Activated CD4-positive, alpha-beta T cell treated with anti-CD3 and anti-CD28 coated beads, Interleukin-2, Interleukin-6, amounts not matched to agents 100 ng/mL and 50 ng/mL, durations not matched to agents 16 hours and 8 hours (primary cell): ENCODE results near the gene LANCL3.
A peak's percentile ranks its signal among the peaks of the same experiment; 100 is the strongest.
"Not testable (repeated sequence)": the region's sequence is repeated elsewhere in the genome, so short reads cannot be mapped to it uniquely, and the experiment has no call there.

ENCODE experiments used
- DNase-seq: peaks from one replicate; pipeline ENCODE4 v3.0.0-alpha.2; 2020

The LANCL3 gene

GRCh38 chrX:37638047-37638446 is 66.6 kb downstream of the LANCL3 start:
- no peak for DNase-seq

DNA sequence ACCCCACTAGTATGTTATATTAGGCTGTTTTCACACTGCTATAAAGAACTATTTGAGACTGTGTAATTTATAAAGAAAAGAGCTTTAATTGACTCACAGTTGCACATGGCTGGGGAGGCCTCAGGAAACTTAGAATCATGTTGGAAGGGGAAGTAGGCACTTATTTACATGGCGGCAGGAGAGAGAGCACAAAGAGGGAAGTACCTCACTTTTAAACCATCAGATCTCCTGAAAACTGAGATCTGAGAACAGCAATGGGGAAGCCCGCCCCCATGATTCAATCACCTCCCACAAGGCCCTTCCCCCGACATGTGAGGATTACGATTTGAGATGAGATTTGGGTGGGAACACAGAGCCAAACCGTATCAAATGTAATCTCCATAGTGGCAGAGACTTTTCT is 68.7 kb downstream of the LANCL3 start:
- DNase-seq: no peak

DNA sequence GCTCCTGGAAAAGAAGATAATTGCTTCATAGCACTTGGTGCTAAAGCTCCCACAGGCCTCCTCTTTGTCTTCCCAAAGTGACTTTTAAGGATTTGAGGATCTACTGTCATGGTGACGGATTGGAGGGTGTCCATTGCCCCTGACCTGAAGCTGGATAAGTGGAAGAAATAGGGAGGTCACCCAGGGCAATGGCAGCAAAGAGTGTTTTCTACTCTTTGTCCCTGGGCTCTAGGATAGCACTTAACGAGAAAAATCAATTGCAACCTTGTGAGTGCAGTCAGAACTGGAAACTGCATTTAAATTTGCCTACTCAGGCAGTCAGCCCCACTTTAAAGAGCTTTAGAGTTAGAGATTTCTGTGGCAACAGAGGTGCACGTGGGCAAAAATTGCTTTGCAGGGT is 70.4 kb downstream of the LANCL3 start:
- no peak for DNase-seq

DNA sequence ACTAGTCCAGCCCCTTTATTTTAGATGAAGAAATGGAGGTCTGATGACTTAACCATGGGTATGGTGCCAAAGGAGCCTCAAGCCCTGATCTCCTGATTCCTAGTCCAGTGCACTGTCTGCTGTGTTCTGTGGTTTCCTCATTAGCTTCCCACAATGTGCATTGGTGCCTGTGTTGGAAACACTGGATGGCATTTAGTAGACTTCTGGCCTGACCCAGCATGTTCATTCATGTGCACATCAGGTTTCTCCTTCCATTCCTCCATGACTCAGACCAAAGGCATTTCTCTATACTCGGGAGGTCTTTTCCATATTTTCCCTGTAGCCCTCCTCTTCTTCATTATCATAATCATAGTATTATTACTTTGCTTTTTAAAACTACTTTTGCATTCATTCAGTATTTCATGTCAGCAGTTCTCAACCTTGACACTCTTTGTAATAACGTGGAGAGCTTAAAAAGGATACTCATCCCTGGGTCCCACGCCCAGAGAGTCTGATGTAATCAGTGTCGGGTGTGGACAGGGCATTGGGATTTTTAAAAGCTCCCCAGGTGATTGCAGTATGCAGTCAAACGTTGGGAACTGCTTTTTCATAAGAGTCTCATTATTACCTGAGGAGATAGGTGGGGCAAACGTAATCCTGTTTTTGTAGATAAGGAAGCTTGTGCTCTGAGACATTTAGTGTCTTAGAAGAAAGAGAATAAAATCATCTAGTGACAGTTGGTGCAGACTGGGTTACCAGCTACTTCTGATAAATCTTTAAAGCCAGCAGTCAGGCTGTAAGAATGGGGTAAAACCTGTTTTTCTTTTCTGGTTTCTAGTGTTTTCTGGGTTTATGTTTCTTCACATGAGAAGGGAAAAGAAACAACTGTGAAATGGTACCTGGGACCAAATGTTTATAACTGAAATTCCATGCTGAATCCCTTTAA is 73.2 kb downstream of the LANCL3 start:
- no peak for DNase-seq

- DNase-seq: no peak
These were observed 74.8 kb downstream of the LANCL3 start for GRCh38 chrX:37646254-37646653.

GRCh38 chrX:37650879-37651278 is 79.4 kb downstream of the LANCL3 start:
- DNase-seq: not testable (repeated sequence)

DNA sequence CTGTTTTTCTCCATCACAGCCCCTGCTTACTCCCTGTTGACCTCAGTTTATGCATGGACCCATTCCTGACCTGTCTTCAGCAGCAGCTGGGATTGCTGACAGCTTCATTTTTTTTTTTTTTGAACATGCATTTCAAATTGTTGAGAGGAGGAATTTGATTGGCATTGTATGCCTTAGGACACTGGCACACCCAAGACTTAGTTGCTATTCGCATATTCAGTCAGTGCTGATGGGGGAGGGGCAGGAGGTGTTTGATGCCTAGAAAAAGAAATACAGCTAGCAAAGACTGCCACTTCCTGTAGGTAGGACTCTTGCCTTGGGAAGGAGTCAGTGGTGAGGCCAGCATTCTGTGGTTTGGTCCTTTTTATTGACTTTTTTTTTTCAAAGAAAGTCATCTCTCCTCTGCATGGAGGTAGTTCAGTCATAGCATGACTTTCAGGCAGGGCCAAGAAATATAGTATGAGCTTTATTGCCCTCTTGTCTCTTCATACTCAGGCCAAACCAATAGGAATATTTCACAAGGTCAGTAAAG is 80.5 kb downstream of the LANCL3 start:
- DNase-seq: peak; percentile 16

DNA sequence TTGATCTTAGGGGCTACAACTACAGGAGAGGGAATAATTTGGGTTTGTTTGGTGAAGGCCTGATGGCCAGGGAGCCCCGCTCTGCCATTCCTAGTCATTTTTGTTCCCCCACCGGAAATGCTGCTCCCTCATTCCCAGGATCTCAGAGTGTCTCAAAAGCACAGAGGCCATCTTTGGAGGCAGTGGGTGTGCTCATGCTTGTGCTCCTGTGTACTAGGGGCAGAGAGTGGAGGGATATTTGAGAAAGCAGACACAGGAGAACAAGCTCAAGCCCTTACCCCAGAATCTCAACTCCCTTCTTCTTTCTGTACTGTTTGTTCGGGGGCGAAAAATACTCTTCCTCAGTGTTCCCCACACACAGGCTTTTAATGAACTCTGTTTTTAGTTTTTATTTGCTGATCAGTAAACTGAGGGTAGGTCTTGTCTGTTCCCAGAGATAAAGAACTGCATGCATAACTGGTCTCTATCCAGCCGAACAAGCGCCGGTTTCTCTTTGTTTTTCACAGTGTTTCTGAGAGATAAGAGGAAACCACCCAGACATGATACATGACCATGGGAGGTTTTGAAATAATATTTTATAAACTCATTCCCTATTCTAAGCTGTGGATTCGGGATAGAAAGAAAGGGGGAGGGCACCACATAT is 81.2 kb downstream of the LANCL3 start:
- DNase-seq: no peak

DNA sequence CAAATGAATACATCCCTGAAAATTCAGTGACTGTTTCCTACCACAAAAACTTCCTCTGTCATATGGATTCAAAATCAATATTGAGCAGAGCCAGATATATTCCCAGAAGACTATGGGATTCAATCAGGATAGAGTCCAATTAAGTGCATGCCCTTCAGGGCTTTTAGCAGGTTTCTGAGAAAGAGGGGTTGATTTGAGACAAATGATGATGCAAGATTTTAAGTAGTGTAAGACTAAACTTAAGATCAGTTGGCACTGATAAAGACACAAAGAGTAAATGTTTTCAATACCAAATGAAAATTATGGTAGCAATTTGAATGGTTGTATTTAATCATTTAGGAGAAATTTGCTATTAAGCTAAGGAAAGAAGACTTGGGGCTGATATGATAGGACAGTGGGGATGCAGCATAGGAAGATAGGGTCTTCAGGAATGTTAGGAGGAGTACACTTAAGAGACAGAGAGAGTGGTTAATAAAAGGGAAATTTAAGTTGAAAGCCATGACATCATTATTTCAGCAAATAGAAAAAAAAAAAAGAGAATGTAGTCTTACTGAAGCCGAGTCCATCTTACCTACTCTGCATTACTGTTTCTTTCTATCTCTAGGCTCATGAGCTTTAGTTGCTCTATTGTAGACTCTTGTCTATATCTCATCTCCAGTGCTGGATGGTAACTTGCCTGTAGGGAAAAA is 82.1 kb downstream of the LANCL3 start:
- DNase-seq: no peak

GRCh38 chrX:37658343-37659030 is 87.0 kb downstream of the LANCL3 start:
- DNase-seq: no peak

- no peak for DNase-seq
These were observed 87.6 kb downstream of the LANCL3 start for GRCh38 chrX:37659047-37659446.

- no peak for DNase-seq
These were observed 90.7 kb downstream of the LANCL3 start for GRCh38 chrX:37662181-37662580.

DNA sequence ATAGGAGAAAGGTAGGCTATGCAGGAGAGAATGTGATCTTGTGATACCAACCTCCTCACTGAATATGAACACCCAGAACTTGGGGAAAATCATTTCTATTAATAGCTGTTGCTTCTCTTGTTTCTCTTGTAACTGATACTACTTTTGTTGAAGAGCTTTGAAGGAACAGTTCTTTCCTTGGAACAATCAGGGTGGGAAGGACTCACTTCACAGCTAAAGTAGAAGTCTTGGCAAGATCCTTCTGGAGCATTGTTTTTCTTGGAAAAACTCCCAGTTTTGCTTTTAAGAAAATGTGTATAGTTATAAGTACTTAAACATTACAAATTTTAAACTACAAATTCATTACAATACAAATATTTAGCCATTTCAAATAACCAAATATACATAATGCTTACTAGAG is 95.1 kb downstream of the LANCL3 start:
- no peak for DNase-seq

- no peak for DNase-seq
These were observed 95.7 kb downstream of the LANCL3 start for GRCh38 chrX:37667141-37667540.

DNA sequence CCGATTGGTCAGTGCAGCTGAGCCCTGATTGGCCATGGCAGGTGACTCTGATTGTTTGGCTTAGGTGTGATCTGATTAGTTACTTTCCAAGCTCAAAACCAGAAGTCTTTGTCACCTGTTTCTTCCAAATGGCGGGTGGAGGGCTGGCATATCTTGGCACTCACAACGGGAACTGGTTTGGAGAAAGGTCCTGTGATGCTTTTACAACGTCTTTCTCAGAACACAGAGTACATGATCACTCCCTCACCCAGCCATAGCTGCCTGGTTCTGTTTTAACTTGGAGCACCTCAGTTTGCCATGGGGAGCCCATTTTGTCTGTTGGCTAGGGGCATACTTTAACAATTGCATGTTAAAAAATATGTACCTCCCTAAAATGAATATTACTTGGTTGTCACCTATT is 101.1 kb downstream of the LANCL3 start:
- no peak for DNase-seq

GRCh38 chrX:37676811-37677210 is 105.3 kb downstream of the LANCL3 start:
- no peak for DNase-seq

DNA sequence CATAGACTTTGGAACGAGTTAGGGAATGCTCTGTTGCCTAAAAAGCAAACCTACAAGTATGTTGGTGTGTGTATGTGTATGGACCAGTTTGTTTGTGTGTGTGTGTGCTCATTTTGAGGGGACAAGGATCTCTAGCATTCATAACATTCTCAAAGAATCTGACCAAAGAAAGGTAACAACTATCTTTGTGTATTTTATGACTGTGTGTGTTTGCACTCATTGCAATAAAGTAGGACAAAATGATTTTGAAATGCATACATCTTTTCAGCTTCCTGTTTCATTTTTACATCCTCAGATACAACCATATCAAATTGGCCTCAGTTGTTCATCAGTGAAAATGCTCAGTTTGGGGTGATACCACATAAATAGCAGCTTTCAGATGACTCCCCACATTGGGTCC is 105.8 kb downstream of the LANCL3 start:
- no peak for DNase-seq

- peak; percentile 1 for DNase-seq
These were observed 106.3 kb downstream of the LANCL3 start for GRCh38 chrX:37677765-37678164.

DNA sequence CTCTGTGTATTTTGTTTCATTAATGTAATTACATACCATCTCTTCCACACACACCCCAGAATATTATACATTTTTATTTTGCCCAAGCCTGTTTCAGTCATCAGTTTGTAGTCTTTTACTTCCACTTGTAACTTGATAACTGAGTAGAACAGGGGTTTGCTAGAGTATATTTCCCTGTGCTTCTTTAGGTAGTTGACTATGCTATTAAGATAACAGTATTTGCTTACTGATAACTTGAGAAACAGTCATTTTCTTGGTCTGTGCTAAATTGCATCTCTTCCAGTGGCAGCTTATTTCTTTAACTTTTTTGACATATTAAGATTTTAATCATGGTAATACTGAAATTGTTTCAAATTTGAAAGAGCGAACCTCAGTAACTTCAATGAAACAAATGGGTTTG is 107.1 kb downstream of the LANCL3 start:
- no peak for DNase-seq

GRCh38 chrX:37679230-37679629 is 107.8 kb downstream of the LANCL3 start:
- DNase-seq: no peak

DNA sequence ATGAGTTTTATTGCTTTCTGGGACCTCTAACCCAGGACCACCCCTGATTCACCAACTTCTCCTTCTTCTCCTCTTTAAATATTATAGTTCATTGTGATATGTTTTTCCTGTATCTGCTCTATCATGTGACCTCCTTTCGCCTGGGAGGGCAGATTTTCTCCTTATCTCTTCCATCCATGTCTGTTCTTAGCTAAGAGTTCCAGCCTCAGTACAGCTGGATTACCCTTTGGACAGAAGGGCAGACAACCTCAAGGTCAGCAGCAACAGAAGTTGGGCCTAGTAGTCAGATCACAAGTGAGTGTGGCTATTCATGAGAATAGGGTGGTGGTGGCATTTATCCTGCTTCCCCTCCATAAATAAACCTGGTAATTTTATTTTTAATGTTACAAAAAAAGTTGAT is 108.4 kb downstream of the LANCL3 start:
- no peak for DNase-seq

GRCh38 chrX:37684426-37684825 is 113.0 kb downstream of the LANCL3 start:
- no peak for DNase-seq

- no peak for DNase-seq
These were observed 113.5 kb downstream of the LANCL3 start for GRCh38 chrX:37684973-37685372.
